Measurements from ENCODE around the gene BEX2.
"Not testable (repeated sequence)": the region's sequence is repeated elsewhere in the genome, so short reads cannot be mapped to it uniquely, and the experiment has no call there.

Gene BEX2

DNA sequence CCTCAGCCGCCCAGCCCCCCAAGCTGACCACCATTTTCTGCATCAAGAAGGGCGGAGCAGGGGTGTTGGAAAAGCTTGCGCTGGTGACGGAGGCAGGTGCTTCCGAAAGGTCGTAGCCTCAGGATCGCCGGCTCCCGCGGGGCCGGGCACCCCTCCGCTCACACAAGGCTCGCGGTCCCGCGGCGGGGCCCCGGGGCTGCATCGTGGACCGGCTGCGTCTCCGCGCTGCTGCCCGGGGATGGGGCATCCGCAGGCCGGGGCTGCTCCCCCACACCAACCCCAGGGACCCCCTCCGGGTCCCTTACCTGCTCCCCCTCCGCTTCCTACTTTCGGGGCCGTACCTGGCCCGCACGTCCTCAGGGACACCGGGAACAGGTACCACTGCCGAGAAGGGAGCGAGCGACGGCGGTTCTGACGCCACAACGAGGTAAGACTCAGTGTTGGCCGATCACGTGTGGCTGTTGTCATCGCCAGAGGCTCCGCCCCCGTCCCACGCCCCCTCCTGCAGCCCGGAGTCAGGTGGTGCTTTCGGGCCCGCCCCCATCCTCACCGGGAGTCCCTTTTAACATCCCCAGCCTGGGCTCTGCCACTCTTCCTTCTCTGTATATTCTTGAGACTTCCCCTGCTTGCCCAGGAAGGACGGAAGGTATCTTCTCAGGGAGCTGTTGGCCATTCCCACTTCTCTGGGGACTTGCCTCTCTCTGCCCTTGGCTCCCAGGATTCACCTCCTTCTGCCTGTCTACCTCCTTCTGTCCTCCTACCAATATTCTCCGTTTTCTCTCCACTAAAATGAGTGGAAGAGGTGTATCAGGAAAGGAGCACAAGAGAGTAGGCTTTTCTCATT lies at the start of gene BEX2:
BEX2 (minus strand) TSS at position 436 of the 844 bp plus-strand sequence. CDS start 1,014 bp downstream, outside the sequence.
- DNase-seq: peak; percentile 76

DNA sequence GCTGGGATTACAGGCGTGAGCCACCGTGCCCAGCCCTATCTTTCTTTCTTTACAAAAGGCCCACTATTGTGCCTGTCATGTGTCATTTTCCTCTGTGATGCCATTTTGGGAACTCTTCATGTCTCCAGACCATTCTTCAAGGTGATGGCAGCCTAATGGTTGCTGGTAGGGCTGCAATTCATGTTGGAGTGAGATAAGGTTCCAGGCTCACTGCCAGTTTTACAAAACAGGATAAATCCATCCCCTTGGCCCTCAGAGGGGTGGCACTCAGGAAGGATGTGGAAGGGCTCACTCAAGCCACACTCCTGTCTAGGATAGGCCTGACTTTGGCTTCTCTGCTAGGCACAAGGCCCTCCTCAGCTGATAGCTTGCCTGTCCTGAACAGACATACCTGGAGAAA lies 49.3 kb upstream of the BEX2 start:
- no peak for DNase-seq

DNA sequence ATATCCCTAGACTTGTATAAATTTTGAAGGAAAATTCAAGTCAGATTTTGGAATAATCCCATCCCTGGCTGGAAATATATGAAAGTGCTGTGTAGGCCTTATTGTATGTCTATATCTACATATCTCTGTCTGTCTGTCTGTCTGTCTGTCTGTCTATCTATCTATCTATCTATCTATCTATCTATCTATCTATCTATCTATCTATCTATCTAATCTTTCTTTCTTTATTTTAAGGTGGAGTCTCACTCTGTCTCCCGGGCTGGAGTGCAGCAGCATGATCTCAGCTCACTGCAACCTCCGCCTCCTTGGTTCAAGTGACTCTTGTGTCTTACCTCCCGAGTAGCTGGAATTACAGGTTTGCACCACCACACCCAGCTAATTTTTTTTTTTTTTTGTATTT lies 48.8 kb upstream of the BEX2 start:
- not testable (repeated sequence) for DNase-seq

DNA sequence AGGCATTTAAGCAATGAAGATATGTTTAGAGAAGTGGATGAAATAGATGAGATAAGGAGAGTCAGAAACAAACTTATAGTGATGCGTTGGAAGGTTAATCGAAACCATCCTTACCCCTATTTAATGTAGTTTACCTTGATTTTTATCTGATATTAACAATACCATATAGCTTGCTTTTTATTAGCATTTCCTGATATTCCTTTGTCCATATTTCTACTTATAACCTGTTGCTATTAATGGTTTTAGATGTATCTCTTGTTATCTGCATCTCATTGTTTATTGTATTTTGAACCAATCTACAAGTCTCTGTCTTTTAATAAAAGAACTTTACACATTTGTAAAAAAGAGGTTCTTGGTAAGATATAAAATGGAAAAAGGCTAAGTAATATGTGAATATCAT lies 47.1 kb upstream of the BEX2 start:
- no peak for DNase-seq

DNA sequence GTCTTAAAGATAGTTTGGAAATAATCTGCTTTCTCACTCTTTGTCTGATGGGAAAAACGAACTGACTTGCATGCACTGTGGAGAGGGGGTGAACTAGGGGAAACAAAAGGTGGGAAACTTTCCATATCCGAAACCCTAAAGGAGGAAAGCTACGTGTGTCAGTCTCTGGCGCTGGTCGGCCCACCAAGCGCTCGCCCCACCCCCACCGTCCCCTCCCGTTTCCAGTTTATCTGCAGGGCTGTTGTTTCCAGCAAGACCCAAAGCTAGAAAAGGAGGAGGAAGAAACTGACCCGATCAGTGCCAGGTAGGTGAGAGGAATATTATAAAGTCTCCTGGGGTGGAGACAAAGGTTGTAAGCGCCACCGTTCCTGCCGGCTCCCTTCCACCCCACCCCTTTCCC lies 46.1 kb upstream of the BEX2 start:
- DNase-seq: no peak

DNA sequence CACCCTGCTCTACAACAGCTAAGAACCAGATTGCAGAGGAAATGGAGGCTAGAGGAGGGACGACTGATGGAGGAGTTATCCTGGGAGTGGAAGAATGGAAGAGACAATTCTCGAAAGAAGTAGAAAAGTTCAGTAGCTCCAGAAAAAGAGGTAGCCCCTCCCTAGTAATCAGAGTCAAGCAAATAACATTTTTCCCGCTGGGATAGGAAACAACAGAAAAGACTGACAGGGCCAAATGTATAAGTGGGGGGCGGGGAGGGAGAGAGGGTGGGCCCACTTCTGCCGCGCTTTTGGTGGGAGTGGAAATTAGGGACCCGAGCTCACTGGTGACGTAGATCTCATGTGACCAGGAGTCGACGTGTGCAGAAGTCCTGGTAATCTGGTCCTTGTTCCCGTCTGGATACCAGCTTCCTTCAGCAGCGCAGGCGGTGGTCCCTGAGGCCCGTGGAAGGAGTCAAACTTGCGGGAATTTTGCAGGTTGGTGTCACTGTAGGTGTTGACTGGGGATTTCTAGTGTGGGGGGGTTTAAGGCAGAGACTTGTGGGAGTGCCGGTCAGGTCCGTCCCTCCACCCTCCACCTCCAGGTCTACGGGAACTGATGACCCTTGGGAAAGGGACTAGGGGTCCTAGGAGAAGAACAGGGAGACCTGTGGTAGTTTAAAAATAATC lies 45.5 kb upstream of the BEX2 start, which contains the start of gene TCEAL9:
TCEAL9 (plus strand) TSS at position 377 of the 669 bp plus-strand sequence. CDS start 1,179 bp downstream, outside the sequence.
- DNase-seq: no peak

DNA sequence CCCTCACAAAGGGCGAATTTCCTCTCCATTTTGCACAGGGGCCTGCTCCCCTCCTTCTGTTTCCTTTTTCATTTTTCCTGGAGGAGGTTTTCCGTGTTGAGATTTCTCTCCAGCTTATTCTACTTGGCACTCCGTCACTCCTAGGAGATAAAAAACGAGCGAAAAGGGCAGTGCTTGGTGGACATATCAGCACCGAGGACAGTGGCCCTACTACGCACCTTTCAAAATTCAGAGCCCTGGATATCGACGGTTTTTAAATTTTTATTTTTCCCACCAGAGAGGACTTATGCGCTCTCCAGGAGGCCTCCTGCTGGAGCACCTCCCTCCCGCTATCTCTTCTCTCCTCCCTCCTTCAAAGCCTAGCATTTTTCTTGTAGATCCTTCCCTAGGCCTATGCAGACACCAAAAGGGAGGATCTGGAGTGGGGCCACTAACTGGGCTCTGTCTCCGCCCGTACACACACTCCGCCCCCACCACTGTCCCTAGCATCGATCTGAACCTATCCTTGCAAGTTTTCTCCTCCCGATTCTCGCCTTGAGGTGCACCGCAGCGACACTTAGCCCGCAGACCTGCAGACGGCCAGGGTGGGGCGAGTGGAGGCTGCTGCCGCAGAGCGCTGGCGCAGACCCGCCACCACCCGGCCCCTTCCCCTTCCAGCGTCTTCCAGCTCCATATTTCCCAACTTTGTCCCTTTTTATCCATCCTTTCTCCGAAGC lies 37.0 kb upstream of the BEX2 start:
- no peak for DNase-seq

DNA sequence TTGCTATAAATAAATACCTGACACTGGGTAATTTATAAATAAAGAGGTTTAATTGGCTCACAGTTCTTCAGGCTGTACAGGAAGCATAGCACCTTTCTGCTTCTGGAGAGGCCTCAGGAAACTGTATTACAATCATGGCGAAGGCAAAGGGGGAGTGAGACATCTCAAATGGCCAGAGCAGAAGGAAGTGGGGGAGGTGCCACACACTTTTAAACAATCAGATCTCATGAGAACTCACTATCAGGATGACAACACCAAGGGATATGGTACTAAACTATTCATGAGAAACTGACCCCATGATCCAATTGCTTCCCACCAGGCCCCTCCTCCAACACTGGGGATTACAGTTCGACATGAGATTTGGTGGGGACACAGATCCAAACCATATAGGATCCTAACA lies 33.8 kb upstream of the BEX2 start:
- no peak for DNase-seq

DNA sequence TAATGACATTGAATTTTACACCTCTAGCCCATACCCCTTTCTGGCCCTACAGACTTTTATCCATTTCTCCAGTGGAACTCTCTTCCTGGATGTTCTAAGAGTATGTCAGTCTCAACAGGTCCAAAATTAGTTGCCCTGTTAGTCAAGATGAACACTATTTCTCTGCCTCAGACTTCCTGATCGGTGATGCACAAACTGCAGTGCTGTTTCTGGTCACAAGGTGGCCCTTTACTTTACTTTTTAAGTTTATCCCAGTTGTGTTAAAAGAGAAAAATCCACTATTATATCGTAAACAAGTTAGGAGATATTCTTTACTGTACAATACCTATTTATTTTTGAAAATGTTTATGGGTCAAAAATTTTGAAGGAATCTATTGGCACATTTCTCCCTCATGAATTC lies 32.3 kb upstream of the BEX2 start:
- DNase-seq: peak; percentile 8

DNA sequence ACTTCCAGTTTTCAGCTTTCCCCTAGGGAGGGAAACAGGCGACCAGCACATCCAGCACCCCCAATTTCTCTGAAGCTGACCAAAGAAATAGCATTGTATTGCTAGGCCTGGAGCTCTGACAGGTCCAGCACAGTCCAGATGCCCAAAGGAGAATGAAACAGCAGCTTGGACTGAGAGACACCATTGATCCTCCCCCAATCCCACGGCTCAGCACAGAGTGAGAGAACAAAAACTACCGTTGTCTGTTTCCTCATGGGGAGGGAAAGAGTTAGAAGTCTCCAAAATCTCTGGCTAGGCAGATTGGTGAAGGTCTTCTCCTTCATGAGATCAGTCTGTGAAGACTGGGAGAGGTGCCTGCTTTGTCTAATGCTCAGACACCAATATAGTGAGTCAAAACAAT lies 27.9 kb upstream of the BEX2 start:
- no peak for DNase-seq

DNA sequence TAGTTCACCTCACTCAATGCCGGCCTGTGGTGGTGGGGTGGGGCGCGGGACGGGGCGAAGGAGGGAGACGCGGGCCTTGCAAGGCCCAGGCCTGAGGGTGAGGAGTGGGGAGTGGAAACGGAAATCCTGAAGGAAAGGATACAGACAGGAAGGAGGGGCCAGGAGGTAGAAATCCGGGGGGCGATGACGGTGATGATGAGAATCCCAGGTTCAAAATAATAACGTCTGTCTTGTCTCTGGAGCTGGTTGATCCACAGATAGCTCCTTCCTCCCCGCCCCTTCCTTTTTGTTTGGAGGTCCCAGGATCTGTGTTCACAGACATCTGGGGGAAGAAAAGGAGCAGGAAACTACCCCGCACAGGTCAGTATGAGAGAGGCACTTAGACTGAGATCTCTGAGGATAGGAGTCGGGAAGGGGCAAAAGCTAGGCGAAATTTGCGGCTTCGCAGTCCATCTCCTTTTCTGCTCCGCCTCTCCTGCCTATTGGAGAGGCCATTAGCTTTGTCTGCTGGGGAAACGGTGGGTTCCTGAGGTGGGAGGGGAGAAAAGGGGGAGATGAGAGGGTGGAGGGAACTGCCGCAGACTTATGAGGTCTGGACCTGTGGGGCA lies 20.0 kb upstream of the BEX2 start:
- DNase-seq: no peak

DNA sequence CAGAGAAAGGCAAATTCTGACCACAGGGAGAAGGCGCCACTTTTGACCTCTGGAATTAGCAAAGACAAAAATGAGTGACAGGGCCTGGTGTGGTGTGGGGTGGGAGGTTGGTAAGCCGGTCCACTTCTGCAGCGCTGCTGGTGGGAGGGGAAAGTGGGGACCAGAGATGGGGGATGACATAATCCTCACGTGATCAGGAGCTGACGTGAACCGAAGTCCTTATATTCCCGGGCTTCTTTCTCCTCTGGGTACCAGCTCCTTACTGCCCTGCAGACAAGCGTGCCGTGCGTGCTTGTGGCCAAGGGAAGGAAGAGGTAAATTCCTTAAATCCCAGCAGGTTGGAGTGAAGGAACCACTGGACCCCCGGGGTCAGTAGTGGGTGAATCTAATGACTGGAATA lies 19.2 kb upstream of the BEX2 start, which contains the start of gene TCEAL7:
TCEAL7 (plus strand) TSS at position 249 of the 400 bp plus-strand sequence. CDS start 1,165 bp downstream, outside the sequence.
- DNase-seq: no peak

DNA sequence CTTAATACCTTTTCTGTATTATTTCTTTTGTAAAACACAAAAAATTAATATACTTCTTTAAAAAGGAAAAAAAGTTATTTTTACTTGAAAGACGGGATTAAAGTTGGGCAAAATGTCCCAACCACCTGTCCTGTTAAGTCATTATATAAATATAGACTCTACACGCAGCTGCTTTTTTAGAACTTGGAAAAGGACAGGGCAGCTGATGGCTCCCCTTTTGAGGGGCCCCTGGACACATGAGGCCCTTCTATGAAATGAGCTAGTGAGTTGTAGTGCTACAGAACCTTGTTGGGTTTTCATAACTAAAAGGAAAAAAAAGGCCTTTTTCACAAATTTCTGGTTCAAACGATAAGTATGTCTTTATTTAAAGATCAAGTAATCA lies 600 bp upstream of the BEX2 start:
- no peak for DNase-seq

DNA sequence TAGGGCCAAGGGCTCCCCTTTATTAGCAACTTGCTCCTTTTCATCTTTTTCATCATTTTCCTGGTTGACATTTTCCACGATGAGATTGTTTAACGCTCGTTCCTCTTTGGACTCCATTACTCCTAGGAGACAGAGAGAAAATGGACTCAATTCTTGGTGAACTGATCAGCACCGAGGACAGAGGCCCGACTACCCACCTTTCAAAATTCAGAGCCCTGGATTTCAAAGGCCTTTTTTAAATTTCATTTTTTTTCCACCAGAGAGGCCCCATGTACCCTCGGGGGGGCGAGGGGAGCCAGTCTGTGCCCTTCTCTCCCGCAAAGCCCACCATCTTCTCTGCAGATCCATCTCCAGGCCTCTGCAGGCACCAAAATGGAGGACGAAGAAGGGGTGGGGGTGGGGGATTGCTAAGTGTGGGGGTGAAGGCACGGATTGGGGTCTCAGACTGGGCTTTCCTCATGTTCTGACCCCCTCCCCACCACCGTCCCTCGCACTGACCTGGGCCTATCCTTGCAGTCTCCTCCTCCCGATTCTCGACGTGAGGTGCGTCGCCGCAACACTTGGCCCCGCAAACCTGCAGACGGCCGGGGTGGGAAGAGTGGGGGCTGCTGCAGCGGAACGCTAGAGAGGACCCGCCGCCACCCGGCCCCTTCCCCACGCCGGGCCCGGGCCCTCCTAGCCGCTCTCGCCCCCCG lies 783 bp downstream of the BEX2 start:
- no peak for DNase-seq

DNA sequence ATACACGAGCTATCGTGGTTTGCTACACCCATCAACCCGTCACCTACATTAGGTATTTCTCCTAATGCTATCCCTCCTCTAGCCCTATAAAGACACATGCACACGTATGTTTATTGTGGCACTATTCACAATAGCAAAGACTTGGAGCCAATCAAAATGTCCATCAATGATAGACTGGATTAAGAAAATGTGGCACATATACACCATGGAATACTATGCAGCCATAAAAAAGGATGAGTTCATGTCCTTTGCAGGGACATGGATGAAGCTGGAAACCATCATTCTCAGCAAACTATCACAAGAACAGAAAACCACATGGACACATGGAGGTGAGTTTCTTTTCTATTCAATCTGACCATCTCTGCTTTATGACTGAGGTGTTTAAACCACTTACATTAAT lies 5.1 kb downstream of the BEX2 start:
- not testable (repeated sequence) for DNase-seq

DNA sequence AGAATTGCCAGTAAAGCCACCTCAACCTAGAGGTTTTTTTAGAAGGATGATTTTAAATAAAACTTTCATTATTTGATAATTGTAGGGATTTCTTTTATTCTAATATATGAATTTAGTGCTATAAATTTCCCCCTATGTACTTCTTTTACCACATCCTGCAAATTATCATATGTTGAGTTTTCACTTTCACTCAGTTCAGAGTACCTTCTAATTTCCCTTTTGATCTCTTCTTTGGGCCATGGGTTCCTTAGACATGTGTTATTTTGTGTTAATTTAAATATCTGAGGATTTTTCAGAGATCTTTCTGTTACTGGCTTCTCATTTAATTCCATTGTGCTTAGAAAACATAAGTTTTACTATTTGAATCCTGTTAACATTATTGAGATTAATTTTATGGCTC lies 6.1 kb downstream of the BEX2 start:
- DNase-seq: no peak

DNA sequence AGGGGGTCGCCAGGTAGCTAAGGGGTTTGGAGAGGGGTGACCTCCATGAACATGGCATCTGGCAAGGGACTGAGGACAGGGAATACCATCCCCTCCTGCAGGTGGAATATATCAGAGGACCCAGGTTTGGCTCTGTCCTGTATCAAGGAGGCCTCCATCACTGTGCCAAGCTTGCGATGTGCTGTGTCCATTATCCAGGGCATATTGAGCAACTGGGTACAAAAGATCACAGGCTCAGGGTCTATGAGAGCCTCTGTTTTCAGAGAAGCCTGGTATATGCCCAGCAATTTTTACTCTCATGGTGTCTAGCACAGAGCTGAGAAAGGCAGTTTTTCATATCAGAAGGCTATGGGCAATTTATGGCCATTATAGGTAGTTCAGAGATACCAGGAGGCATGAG lies 17.7 kb downstream of the BEX2 start:
- no peak for DNase-seq

DNA sequence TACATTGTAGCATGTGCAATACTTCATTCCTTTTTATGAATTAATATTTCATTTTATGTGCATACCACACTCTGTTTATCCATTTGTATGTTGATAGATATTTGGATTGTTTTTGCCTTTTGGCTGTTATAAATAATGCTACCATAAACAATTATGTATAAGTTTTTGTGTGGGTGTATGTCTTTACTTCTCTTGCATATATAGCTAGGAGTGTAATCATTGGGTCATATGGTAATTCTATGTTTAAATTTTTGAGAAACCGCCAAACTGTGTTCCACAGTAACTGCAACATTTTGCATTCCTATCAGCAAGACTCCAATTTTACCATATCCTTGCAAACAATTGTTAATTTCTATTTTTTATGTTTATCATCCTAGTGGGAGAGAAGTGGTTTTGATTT lies 31.2 kb downstream of the BEX2 start:
- DNase-seq: no peak

DNA sequence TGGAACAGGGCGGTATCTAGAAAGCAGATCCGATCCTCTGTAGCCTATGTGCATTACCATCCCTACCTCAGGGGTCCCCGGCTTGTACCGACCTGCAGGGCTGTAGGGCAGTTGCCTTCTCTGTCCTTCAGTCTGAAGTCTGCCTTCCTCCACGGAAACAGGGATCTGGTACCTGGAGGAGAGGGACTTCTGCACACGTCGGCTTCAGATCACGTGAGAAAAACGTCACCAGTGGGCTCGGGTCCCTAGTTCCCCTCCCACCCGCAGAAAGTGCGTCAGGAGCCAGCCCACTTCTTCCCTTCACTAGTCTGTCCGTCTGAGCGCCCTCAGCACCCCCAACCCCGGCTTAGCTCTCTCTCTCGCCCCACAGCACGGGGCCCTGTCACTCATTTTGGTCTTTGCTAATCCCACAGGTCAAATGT lies 34.2 kb downstream of the BEX2 start, which contains the start of gene TCEAL5:
TCEAL5 (minus strand) TSS at position 170 of the 422 bp plus-strand sequence. CDS start 2,187 bp downstream, outside the sequence.
- DNase-seq: no peak

DNA sequence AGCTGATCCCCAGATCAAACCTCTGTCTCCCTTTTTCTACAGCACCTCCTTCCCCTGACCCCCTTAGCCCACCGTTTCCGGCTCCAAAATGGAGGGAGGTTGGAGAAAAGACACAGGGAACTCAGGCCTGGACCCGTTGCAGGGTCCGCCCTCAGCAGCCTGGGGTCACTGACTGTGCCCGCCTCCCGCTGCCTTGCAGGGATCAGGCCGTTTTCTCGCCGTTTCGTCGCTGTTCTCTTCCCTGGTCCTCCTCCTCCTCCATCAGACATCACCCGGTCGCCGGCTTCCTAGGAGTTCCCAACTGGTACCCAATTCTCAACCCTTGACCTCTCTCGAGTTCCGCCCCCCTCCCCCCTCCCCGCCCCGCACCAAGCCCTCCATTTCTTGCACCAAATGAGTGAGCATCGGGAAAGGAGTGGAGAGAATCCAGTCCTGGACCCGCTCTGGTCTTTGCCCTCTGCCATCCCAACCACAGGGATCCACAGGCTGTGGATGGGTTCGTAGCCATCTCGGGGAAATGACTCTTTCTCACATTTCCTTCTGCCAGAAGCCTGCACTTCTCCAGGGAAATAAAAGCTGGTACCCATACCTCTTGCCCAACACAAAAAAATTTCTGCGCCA lies 34.7 kb downstream of the BEX2 start:
- no peak for DNase-seq

DNA sequence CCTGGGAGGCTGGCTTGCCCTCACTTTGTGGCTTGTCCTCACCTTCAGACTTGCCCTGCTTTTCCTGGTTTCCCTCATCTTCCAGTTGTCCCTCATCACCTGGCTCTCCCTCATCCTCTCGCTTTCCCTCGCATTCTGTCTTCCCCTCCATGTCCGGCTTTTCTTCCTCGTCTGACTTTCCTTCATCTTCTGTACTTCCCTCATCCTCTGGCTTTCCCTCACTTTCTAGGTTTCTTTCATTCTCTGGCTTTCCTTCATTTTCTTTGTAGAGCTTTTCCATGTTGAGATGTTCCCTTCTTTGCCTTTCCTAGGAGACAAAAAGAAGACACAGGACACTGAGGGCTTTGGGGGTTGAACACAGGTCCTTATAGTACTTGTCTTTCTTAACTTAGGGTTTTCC lies 36.5 kb downstream of the BEX2 start:
- no peak for DNase-seq
